Epithelial cell of proximal tubule (primary cell): ENCODE results near the gene SCAND1. TPM values are rescaled to one million over a fixed set of nuclear protein-coding genes. Genes with fewer than 3 reads are reported as not detected.

Source experiments
- DNase-seq: peaks from one replicate; pipeline ENCODE4 v3.0.0-alpha.2; 2011; ENCODE audit warnings: low read depth
- H3K4me3 ChIP-seq: 2 replicates; pipeline ENCODE4 v1.5.1; 2011; ENCODE audit warnings: low read depth, mild to moderate bottlenecking, low read length
- total RNA-seq: library from RNA; depleted of rRNA; stranded (reverse); fragments of >200 nt; gene quantifications from 2 replicates; pipeline ENCODE4 v1.2.3, GENCODE V29; 2015
- TF ChIP-seq, protein P1 (sequence below): conservative IDR thresholded peaks from 2 replicates; pipeline ENCODE4 v1.5.1; 2012; ENCODE audit warnings: low read depth, mild to moderate bottlenecking, low read length

The SCAND1 gene
- total RNA-seq, 1 donor from 2014 or later = 117 TPM

DNA sequence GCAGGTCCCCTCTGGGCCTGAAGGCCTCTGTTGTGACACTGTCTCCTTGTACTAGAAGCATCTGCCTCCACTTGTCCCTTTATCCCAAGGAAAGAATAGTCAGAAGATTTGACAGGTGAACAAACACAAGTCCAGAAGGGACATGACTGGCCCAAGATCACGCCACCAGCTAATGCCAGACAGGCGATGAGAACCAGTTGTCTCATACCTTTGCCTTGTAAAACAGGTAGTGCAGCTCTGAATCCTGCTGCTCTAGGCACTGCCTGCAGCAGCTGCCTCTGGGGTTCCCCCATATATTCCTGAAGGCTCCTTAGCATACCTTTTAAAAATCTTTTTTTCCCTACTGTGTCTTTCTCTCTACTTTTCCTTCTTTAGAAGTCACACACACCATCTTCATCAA is 25.0 kb downstream of the SCAND1 start:
- H3K4me3 ChIP-seq = no peak overlapping the region
- no peak for DNase-seq
- TF ChIP-seq, protein P1, sequence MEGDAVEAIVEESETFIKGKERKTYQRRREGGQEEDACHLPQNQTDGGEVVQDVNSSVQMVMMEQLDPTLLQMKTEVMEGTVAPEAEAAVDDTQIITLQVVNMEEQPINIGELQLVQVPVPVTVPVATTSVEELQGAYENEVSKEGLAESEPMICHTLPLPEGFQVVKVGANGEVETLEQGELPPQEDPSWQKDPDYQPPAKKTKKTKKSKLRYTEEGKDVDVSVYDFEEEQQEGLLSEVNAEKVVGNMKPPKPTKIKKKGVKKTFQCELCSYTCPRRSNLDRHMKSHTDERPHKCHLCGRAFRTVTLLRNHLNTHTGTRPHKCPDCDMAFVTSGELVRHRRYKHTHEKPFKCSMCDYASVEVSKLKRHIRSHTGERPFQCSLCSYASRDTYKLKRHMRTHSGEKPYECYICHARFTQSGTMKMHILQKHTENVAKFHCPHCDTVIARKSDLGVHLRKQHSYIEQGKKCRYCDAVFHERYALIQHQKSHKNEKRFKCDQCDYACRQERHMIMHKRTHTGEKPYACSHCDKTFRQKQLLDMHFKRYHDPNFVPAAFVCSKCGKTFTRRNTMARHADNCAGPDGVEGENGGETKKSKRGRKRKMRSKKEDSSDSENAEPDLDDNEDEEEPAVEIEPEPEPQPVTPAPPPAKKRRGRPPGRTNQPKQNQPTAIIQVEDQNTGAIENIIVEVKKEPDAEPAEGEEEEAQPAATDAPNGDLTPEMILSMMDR = no peak

DNA sequence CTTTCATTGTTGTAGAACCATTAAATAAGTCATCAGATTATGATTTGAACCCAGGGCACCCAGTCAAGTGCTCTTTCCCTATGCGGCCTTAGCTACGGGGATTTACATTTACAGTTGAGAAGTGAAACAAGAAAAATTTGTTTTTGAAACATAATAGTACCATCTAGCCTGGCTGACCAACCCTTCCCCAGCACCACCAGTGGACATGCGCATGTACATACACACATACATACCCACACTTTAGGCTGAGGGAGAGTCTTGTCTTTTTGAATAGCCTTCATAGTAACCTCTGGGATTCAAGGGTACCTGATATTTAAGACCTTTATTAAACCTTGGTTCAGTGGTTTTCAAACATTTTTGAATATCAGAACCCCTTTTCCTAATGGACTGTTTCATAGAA is 33.8 kb downstream of the SCAND1 start:
- no peak overlapping the region for H3K4me3 ChIP-seq
- TF ChIP-seq, protein P1 = no peak
- DNase-seq = no peak

DNA sequence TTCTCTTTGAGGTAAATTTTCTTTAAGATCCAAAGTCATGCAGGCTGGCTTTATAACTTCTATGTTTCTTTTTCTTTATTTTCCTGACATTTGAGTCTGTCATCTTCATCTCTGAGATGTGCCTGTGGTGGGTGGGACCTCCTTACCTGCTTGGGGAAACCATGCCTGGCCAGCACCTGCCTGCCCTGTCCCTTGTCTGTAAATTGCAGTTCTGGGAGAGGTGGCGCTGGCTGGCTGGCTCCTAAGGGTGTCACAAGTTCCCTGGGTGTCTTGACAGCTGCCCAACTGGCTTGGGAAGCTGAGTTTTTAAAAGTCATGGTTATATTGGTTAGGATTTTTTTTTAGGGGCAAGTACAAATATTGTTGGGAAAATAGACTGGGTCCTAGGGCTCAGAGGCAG is 36.3 kb downstream of the SCAND1 start:
- no peak overlapping the region for H3K4me3 ChIP-seq
- TF ChIP-seq, protein P1 = no peak
- no peak for DNase-seq

DNA sequence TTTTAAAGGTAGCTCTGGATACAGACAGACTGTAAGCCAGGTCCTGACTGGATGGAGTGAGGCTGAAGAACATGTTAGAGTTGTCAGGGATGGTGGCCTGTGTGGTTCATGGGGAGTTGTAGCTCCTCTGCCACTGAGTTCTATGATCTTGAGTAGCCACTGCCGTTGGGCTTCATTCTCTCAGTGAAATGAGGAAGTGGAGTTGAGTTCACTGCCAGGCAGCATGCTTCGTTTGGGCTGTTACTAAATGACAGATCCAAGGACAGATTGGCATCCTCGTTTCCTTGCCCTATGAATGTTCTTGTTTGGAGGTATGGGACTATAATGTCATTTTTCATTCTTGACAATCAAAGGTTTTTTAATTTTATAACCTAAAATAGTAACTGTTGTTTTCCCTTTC is 37.2 kb downstream of the SCAND1 start:
- no peak for DNase-seq
- TF ChIP-seq, protein P1 = no peak
- H3K4me3 ChIP-seq = no peak overlapping the region

DNA sequence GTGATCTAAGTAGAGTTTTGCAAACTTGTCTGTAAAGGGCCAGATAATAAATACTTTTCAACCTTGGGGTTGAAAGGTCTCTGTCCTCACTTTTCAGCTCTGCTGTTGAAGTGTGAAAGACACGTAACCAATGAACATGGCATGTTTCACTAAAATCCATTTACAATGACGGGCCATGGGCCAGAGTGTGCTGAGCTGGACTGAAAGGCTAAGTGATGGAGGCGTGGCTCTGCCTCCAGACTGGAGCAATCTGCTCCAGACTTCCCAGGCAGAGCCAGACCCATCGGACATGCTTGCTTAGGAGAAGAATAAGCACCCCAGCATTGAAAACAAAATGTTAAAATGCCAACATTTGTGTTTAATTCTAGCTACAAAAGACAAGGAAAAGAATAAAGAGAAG is 41.4 kb downstream of the SCAND1 start:
- DNase-seq = no peak
- no peak overlapping the region for H3K4me3 ChIP-seq
- TF ChIP-seq, protein P1 = no peak

DNA sequence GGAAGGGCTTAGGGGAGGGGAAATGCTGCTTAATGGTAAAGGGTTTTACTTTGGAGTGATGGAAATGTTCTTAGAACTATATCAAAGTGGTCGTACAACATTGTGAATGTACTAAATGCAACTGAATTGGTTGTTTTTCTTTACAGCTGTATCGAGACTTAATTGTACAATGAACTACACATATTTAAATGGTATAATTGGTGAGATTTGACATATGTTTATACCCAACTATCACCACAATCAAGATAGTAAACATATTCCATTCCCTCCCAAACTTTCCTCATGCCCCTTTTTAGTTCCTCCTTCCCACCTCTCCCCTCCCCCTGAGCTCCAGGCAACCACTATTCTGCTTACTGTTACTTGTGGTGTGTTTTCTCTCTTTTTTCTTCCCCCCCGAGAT is 44.0 kb downstream of the SCAND1 start:
- no peak for DNase-seq

DNA sequence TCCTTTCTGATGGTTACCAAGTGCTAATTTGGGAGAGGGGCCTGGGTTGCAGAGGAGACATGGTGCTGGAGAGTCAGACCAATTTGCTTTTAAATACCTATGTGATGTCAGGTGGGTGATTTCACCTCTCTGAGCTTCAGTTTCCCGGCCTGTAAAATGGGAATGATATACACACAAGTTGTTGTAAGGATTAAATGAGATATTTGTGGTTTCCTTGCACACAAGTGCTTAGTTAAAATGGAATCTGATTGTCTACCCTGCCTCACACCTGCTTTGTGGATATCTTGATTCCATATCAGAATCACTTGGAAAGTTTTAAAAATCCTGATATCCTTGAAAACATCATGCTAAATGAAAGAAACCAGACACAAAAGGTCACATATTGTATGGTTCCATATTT is 44.5 kb downstream of the SCAND1 start:
- TF ChIP-seq, protein P1 = no peak

More for the DNA sequence above, 44.0 kb downstream of the SCAND1 start:
- TF ChIP-seq, protein P1 = no peak
- H3K4me3 ChIP-seq = no peak overlapping the region

More for the DNA sequence above, 44.5 kb downstream of the SCAND1 start:
- no peak for DNase-seq
- no peak overlapping the region for H3K4me3 ChIP-seq
